Thyroid gland (tissue), 4 donors: ENCODE results near the gene MYO5A.

Source experiments
- POLR2A ChIP-seq, 2 donors: fragments of 450-650 bp; IDR thresholded peaks; one replicate each; pipeline ENCODE4 v1.6.1; 2017; ENCODE audit warnings: antibody characterized with exemption in 2 of 2, mild to moderate bottlenecking in 2 of 2, moderate library complexity in 1 of 2
- TF ChIP-seq, protein P1 (sequence below), 6 experiments: fragments of 200-600 bp in 3 of 6; fragments of 450-650 bp in 3 of 6; sonication (generic) in 3 of 6; IDR thresholded peaks; one replicate each; pipeline ENCODE4 v1.5.1; 2016 to 2019; ENCODE audit warnings: antibody characterized with exemption in 6 of 6, mild to moderate bottlenecking in 2 of 6, inconsistent platforms in 1 of 6, moderate library complexity in 1 of 6

DNA sequence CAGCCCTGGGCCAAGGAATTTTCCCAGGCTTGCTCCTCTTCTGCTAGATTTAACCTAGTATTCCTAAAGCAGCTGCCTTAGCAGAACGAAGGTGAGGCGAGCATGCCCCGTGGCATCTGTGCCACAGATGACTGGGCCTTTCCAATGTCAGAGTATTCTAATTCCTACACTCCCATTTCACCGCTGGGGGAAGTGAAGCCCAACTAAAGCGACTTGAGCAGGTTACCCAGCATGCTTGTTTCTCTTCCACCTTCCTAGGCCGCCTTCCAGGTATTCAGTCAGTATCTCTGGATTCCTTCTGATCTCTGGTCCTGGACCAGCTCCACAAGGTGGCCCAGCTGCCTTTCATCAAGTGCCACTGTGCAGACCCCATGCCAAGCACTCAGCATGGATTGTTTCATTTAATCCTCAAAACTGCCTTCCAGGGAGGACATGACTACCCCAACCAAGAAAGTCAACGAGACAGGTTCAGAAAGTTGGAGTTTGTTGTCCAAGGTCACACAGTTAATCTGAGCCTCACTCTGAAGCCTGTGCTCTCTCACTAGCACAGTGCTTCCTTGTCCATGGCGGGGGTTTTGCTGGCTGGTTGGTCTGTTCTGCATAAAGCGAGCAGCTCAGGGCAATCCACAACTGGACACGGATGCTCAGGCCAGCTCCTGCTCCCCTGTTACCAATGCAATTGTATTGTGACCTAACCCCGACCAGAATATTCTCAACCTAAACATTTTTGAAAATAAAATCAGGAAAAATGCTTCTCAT lies 248.2 kb downstream of the MYO5A start:
- TF ChIP-seq, protein P1, sequence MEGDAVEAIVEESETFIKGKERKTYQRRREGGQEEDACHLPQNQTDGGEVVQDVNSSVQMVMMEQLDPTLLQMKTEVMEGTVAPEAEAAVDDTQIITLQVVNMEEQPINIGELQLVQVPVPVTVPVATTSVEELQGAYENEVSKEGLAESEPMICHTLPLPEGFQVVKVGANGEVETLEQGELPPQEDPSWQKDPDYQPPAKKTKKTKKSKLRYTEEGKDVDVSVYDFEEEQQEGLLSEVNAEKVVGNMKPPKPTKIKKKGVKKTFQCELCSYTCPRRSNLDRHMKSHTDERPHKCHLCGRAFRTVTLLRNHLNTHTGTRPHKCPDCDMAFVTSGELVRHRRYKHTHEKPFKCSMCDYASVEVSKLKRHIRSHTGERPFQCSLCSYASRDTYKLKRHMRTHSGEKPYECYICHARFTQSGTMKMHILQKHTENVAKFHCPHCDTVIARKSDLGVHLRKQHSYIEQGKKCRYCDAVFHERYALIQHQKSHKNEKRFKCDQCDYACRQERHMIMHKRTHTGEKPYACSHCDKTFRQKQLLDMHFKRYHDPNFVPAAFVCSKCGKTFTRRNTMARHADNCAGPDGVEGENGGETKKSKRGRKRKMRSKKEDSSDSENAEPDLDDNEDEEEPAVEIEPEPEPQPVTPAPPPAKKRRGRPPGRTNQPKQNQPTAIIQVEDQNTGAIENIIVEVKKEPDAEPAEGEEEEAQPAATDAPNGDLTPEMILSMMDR (IDR thresholded peaks at IDR 0.05): no peak
- no peak for TF ChIP-seq POLR2A (IDR thresholded peaks at IDR 0.05)
